Measurements from ENCODE around the gene NPEPL1.

GRCh38 chr20:58701431-58702160 is 9.0 kb downstream of the NPEPL1 start:
- TF ChIP-seq POLR2AphosphoS5 (IDR thresholded peaks at IDR 0.05; ENCODE audit: low read depth, low read length) (no peak), TAF1 (IDR thresholded peaks at IDR 0.05; ENCODE audit: low read depth, low read length) (no peak), POLR2A (IDR thresholded peaks at IDR 0.05; ENCODE audit: low read depth, low read length) (no peak), PAX5 (IDR thresholded peaks at IDR 0.05; ENCODE audit: insufficient read depth, low read length, severe bottlenecking) (no peak), POU2F2 (IDR thresholded peaks at IDR 0.05; ENCODE audit: low read depth, low read length) (no peak)

Measured in GM12891 (cell line).